ENCODE results near the gene TPM2.

Gene TPM2

DNA sequence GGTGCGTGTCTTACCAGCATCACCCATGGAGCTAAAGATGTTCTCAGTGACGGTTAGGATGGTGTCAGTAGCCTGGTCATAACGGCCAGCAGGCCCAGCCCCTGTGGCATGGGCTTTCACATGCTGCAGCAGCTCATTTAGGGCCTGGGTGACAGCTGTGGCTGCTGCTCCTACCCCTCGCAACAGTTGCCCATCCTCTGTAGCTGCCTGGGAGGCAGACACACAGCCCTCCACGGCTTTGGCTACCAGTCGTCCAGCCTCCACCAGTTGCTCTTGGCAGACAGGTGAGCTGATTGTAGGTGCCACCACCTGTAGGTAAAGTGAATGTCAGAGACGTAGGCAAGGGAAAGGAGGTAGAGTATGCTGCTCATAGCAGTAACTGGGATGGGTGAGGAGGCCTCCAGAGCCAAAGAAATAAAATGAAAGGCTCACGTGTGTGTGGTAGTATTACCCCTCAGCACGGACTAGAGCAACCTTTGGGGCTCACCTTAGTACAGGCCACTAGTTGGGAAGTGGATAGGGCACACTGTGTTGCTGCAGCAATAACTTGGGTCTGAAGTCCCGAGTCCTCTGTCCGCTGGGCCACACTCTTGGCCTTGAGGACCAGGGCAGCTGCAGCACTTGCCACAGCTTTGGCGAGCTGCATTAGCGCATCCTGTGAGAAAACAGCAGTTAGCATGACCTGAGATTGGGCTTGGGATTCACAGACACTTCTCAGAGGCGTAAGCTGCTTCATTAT, 27.6 kb upstream of the TPM2 start:
- DNase-seq: no peak

DNA sequence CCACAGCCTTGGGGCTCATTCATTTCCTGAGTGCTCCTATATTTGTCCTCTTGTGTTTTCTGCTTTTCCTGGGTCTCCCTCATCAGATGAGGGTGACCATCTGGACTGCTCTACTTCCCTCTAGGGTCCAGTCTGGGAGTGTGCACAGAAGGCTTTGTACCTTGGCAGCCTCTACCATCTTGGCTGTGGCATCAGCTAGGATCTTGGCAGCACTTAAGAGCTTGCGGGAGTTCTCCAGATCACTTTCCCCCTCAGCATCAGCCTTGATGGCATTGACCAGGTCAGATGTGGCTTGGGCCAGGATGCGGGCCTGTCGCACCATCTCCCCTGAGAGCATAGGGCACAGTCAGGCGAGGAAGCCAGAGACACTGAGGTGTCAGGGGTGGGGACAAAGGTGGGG, 26.5 kb upstream of the TPM2 start:
- no peak for DNase-seq

DNA sequence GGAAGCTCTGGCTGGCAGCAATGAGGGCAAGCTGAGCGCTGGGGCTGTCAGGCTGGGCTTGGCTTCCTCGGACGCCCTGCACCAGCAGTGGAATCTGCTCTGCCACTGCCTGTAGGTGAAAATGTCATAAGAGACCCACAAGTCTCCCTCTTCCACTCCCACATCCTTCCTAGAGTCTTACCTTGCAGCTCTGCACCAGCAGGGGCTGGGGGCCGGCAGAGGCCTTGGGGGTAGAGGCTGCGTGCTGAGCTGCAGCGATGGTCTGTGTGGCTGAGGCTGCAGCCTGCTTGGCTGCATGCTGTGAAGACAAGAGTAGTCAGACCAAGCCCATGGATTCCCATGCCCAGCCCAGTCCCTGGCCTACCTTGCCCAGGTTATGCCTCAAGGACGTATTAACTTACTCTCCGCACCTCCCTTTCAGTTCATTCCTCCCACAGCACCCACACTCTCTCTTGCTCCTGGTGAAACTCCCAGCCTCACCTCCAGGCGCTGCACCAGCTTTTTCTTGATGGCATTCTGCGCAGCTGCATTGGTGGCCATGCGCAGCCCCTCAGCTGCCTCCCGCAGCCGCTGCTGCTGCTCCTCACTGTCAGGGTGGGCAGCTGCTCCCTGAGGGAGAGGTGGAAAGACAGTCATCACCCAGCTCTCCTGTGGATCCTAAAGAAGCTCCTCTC, 25.0 kb upstream of the TPM2 start:
- no peak for DNase-seq

DNA sequence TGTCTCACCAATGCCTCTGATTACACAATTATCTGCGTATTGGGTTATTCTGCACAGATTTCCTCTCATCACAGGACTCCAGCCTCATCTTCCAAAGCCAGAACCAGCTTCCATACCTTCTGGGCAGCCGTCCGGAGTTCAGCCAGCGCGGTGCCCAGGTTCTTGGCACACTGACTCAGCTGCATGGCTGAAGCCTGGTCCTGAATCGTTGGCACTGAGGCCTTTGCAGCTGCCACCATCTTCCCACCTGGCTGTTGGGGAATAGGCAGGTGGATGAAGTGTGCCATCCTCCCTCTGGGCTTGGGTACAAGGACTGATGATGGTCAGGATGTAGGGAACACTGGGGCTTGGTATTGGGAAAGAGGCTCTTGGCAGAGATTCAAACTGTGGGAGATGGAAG, 24.4 kb upstream of the TPM2 start:
- no peak for DNase-seq

DNA sequence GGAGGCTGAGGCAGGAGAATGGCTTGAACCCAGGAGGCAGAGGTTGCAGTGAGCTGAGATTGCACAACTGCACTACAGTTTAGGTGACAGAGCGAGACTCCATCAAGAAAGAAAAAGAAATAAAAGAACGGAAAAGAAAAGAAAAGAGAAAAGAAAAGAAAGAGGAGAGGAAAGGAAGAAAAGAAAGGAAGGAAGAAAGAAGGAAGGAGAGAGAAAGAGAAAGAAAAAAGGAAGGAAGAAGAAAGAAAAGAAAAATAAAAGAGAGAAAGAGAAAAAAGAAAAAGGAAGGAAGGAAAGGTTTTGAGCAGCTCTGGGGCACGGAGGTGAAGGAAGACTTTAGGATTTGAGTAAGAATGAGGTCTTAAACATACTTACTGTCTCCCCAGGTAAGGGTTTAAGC, 23.9 kb upstream of the TPM2 start:
- no peak for DNase-seq

DNA sequence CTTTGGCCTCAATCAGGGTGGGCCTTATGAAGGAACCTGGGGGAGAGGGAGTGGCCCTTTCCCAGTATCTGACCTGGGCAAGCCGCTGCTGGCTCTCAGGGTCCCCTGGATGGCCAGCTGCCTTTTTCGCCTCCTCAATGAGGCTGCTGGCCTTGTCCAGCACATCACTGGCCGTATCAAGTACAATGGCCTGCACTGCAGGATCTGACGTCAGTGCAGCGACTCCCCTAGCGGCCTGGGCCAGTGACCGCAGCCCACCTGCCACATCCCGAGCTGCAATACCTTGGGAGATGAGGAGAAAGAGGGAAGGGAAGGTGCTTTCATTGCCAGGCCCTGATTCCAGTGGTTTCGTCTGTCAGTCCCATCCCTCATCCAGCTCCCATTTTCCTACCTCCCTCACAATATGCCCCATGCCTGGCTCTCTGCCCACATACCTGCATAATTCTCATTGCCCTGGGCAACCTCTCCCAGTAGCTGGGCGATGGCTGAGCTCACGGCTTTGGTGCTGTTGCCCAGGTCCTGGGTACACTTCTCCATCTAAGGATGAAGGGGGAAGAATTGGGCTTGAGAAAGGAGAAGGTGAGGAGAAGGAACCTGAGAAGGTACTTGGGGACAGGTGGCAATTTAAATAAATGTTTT, 23.2 kb upstream of the TPM2 start:
- DNase-seq: no peak

DNA sequence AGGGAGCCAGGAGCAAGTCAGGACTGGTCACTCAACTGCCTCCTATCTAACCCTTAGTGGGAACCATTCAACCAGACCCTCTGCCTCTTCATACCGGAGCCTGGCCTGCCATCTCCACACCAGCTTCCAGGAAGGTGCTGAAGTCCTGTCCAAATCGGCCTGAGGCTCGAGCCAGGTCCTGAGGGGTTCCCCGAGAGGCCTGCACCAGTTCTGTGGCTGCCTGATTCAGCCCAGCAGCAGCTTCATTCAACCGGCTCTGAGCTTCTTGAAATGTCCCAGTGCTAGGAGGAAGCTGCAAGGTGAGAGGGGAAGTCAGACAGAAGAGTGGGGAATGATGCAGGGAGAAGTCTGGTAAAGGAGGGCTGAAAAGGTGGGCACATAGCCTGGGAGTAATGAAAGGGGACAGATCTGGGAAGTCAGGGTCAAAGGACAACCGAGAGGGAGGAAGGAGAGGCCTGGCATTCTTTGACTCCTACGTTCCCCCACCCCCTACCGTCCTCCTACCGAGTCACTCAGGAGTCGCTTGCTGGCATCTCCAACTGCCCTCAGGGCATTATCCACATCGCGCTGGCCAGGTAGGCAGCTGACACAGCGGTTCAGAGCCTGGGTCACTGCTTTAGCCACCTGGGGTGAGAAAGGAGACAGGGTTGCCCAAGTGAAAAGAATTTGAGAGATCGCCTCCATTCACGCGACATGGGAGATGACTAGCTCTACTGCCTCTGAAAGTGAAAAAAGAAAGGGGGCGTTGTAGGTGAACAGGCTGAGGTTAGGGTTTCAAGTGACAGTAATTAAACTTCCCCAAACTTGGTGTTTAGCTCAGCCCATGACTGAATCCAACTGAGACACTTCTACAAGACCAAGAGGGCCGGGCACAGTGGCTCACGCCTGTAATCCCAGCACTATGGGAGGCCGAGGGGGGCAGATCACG, 22.0 kb upstream of the TPM2 start:
- no peak for DNase-seq

DNA sequence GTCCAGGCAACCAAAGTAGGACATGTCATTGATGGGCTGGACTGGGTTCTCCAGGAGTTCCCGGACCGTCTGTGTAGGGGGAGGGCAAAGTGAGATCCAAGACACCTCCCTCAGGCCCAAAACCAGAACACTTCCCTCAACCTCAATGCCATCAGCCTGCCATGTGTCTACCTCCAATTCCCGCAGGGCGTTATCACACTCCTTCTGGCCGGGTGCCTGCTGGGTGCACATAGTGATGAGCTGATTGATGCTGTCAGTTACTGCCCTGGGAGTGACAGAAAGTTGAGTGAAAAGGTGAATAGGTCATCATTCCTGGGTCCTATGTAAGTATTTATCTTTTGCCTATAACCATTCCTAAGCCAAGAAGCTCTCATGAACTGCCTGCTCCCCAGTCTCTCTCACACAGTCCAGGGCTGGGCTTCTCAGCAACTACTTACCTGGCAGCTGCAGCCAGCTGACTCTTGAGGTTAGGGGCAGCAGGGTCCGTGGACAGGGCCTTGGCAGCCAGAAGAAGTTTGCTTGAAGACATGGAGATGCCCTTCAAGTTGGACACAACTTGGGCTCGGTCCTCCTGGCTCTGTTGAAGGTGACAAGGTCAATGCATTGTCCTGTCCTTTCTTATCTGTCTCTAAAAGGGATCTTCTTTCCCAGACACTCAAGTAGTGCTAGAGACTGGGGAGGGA, 21.2 kb upstream of the TPM2 start:
- DNase-seq: no peak

DNA sequence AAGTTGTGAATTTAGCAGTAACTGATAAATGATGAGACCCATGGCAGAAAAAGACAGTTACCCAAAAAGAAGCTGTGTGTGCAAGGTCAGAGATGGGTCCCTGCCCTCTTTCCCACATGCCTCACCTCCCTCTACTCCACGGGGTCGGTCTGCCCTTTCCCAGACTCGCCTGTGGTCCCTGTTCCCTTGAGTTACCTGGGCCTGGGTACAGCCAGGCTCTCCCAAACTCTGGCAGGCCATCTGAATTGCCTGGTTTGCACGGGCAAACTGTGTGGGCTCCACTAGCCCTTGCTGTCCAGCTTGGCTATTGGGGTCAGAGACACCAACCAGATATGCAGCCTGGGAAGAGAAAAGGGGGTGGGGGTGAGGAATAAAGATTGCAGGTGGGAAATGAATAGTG, 18.4 kb upstream of the TPM2 start:
- DNase-seq: no peak

DNA sequence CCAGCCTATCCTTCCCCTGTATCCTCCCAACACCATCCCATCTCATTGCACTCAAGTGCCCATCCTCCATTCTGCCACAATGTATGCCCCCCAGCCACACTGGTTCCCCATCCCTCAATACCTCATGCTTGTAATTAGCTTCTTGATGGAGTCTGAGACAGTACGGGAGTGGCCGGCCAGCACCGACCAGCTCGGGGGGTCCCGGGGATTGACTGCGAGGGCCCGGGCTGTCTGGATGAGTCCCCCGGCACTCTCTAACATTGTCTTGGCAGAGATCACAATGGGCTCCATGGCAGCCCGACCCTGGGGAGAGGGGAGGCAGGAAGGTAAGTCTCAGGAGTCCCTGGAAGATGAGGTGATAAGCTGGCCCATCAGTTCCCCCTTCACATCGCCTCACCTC, 17.2 kb upstream of the TPM2 start:
- DNase-seq: no peak

DNA sequence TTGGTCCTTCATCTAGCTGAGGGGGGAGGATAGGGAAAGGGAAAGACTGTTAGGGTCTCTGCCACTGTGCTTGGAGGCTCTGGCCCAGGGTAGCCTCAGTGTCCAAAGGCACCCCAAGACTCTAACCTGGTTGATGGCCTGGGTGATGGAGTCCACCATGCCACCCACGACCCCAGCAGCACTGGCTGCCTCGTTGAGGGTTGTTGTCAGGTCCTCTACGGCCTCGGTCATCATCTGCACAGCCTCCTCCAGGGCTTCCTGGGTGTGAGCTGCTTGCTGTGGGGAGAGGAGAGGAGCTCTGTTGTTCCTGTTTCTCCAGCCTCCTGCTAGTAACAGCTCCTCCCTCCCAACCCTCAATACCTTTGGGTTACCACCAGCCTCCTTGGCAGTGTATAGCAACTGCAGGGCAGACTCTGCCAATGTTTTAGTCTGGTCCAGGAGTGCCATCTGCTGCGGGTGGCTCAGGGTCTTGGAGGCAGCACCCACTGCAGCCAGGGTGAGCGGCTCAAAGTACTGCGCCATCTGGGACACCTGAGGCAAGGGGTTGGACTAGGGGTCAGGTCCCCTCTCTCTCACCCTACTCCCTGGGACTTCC, 16.2 kb upstream of the TPM2 start:
- DNase-seq: no peak

DNA sequence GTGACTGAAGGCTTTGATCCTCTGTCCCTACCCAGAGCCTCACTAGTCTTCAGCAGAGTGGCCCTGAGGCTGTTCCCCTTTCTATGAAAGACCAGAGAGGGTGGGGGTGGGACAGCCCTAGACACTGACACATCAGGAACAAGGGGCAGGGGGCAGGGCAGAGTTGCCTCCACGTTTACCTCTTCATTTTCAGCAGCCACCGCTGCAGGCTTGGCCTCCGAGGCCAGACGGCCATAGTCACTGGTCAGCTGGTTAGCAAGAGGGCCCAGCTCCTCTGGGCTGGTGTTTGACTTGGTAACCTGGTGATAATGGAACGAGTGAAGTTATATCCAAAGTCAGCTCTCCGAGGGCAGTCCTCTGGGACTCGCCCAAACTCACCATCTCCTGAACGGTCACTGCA, 15.6 kb upstream of the TPM2 start:
- DNase-seq: no peak

DNA sequence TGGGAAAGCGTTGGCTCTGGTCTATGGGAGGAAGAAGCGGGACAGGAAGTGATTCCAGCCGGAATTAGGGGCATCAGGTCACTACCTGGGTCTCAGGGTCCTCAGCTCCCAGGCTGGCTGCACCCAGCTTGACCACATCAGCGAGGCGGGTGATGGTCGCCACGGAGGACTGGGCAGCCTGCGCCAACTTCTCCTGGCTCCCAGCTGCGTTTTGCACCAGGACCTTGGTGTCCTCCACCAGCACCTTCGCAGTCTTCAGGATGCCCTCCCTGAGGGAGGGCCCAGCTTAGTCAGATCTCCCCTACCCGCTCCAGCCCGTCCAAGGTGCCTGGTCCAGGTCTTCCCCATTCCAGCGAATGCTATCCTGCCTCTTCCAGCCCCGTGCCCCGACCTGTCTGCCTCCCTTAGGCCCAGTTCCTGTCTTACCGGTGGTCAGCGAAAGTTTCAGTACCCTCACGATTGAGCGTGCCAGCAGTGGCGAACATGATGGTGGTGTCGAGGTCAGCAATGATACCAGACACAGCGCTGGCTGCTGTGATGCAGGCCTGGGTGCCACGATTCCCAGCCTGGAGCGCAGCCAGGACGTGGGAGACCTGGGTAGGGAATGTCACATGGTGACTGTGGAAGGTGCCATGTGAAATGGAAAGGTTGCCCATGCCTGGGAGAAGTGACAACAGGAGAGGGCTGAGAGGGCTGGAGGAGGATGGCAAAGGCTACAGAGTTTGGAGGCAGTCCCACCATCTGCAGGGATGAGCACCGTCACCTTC, 14.4 kb upstream of the TPM2 start:
- DNase-seq: no peak

DNA sequence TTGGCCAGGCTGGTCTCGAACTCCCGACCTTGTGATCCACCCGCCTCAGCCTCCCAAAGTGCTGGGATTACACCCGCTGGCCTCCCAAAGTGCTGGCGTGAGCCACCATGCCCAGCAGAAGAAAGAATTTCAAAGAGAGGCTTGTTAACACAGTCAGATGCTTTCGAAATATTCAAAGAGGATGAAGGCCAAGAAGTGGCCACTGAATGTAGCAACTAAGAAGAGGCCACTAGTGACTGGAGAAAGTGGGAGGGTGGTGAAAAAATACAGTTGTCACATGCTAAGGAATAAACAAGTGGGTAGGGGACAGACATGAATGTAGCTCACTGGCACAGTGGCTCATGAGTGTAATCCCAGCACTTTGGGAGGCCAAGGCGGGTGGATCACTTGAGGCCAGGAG, 13.0 kb upstream of the TPM2 start:
- DNase-seq: no peak

DNA sequence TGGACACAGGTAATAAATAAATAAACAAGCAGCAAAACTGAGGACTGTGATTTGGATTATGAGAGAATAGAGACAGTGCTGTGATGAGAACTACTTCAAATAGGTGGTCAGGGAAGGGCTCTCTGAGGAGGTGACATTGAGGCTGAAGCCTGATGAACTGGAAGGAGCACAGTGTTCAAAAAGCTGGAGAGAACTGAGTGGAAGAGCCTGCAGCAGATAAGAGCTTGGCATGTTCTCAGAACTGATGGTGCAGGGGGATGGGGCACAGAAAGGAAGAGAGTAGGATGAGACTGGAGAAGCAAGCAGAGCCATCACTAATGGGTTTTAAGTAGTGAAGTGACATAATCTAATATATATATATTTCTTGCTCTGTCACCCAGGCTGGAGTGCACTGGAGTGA, 11.2 kb upstream of the TPM2 start:
- no peak for DNase-seq

DNA sequence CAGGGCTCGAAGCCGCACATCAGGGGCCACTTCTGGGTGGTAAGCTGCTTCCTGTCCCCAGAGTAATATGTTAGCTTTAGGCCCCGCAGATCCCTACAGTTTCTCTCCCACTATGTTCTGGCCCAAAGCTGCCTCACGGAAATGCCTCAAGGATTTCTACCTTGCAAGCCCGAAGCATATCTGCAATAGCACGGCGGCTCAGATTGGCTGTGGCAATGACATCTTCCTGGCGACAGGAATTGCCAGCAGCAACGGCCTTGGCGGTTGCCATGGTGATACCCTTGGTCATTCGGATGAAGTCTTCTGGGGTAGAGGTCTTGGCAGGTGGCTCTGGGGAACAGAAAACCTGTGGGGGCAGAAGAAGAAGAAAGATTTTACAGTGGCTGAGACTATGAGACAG, 10.3 kb upstream of the TPM2 start:
- DNase-seq: no peak

DNA sequence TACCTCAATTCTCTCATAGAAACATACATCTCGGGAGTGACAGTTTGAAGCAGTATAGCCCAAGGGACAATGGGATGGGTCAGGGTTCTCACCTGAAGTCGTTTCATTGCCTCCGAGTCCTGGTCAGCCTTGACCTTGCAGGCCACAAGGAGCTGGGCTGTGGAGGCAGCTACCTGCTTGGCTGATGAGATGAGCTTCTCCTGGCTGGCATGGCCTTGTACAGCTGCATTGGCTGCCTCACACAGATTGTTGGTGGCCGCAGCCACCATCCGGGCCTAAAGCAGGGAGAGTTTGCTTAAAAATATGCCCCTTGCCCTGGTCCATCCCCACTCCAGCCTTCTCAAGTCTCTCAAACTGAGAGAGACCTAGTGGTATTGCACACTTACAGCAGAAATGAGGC, 8.5 kb upstream of the TPM2 start:
- DNase-seq: no peak

DNA sequence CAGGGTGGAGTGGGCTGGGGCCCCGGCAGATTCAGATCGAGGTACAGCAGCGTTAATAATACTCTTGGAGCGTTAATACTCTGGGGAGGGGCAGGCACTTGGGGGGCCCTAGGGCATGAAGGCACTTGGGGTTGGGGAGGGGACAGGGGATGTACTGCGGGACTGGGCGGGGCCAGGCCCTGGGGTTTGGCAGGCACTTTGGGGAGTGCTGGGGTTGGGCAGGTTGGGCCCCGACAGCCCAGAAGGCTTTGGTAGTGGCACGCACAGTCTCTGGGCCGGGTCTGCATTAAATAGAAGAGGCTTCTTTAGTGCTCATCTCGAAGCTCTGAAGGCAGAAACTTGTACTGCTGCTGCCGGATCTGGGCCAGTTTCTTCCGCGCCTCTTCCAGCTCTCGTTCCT, 7.8 kb upstream of the TPM2 start:
- no peak for DNase-seq

DNA sequence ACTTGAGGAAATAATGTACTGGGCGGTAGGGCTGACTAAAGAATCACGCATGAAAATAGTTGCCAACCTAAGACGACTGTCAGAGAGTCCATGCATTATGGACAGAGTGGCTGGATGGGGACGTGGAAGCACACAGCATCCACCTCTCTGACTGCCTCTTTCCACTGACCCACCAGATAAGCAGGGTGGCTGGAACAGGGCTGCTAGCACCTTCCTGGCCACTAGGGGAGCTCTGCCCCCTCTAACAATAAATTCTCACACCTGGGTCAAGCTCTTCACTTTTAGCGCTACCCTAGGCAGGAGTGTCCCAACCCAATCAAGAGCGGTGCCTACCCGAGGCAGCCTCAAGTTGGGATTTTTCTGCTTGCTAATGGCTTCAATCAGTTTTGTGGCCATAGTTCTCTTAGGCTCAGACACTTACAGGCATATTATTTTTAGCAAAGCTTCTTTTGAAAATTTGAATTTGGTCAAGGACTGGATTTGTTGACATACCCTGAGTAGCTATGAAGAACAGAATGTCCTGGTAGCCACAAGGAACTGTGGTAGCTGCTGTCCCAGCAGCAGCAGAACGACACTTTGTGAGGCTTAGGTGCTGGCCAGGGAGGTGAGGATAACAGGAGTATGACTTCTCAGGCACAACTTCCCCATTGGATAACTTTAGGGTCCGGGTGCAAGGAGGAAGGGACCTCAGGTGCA, 6.9 kb upstream of the TPM2 start:
- peak; percentile 55 to 60 (median 55) for DNase-seq

DNA sequence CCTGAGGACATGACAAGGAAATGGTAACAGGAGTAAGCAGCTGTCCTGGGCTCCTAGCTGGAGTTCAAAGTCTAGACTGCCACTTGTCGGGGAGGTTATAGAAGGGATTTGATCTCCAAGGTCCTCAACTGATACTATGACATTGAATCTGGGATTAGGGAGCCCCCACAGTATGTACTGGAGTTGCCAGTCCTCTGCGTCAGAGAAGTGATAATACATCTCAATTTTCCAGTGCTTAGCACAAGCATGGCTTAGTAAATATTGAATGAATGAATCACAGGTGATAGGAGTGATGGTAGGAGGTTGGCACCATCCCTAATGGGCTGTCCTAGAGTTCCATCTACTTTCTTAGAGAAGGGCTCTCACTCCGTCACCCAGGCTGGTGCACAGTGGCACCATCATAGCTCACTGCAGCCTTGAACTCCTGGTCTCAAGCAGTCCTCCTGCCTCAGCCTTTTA, 6.2 kb upstream of the TPM2 start:
- no peak for DNase-seq
